Prostate gland (tissue), 2 donors: ENCODE measurements around the gene MAD1L1. TPM values are rescaled to one million over a fixed set of nuclear protein-coding genes. Genes with fewer than 3 reads are reported as not detected.

Source experiments
- DNase-seq: peaks from one replicate; pipeline ENCODE4 v3.0.0-alpha.2; 2019; ENCODE audit warnings: low spot score
- H3K27ac ChIP-seq, 2 donors: fragments of 200-600 bp; sonication (generic); 2 replicates each; pipeline ENCODE4 v1.5.1; 2017 to 2019
- H3K27me3 ChIP-seq: fragments of 200-600 bp; sonication (generic); replicated peaks from 2 replicates; pipeline ENCODE4 v1.5.1; 2019; ENCODE audit not compliant: insufficient read depth
- H3K36me3 ChIP-seq, 2 donors: fragments of 200-600 bp; sonication (generic); 1 replicate in 1 of 2; 2 replicates in 1 of 2; pipeline versions ENCODE4 v1.5.1 to v1.8.1; 2017 to 2019
- H3K4me1 ChIP-seq: fragments of 200-600 bp; sonication (generic); replicated peaks from 2 replicates; pipeline ENCODE4 v1.5.1; 2019
- H3K4me3 ChIP-seq, 2 donors: fragments of 200-600 bp; sonication (generic); 2 replicates each; pipeline ENCODE4 v1.5.1; 2017 to 2019
- H3K9me3 ChIP-seq: fragments of 200-600 bp; sonication (generic); 2 replicates; pipeline ENCODE4 v1.5.1; 2017
- POLR2A ChIP-seq: fragments of 450-650 bp; IDR thresholded peaks from one replicate; pipeline ENCODE4 v1.6.1; 2016; ENCODE audit warnings: antibody characterized with exemption, mild to moderate bottlenecking
- POLR2AphosphoS5 ChIP-seq: sonication (generic); formaldehyde crosslinking; IDR thresholded peaks from one replicate; pipeline ENCODE4 v1.6.1; 2017; ENCODE audit warnings: antibody characterized with exemption
- WGBS: methylation state at CpG from one replicate; pipeline ENCODE4 v1.1.5; 2018; 5-methylcytosine and 5-hydroxymethylcytosine counted together
- intact Hi-C: fragments of 100-400 bp; cut with DNase I; formaldehyde crosslinking; loops from one replicate; pipeline ENCODE4 v1.14.2; 2022
- total RNA-seq, 2 donors: library from RNA; depleted of rRNA; stranded (reverse); fragments of >200 nt; gene quantifications; one replicate each; pipeline ENCODE4 v1.1.0, GENCODE V29; 2016
- TF ChIP-seq, protein P1 (sequence below), 4 experiments: fragments of 200-600 bp in 2 of 4; fragments of 450-650 bp in 2 of 4; sonication (generic) in 2 of 4; IDR thresholded peaks; 1 replicate in 3 of 4; 2 replicates in 1 of 4; pipeline ENCODE4 v1.5.1; 2016 to 2019; ENCODE audit warnings: antibody characterized with exemption in 4 of 4, mild to moderate bottlenecking in 2 of 4, moderate library complexity in 2 of 4

MAD1L1 gene
- total RNA-seq, 2 donors from 2014 or later, result 79.3 to 91.9 TPM

- TF ChIP-seq, protein P1, sequence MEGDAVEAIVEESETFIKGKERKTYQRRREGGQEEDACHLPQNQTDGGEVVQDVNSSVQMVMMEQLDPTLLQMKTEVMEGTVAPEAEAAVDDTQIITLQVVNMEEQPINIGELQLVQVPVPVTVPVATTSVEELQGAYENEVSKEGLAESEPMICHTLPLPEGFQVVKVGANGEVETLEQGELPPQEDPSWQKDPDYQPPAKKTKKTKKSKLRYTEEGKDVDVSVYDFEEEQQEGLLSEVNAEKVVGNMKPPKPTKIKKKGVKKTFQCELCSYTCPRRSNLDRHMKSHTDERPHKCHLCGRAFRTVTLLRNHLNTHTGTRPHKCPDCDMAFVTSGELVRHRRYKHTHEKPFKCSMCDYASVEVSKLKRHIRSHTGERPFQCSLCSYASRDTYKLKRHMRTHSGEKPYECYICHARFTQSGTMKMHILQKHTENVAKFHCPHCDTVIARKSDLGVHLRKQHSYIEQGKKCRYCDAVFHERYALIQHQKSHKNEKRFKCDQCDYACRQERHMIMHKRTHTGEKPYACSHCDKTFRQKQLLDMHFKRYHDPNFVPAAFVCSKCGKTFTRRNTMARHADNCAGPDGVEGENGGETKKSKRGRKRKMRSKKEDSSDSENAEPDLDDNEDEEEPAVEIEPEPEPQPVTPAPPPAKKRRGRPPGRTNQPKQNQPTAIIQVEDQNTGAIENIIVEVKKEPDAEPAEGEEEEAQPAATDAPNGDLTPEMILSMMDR (IDR thresholded peaks at IDR 0.05), result no peak
- TF ChIP-seq POLR2A (no peak), POLR2AphosphoS5 (no peak)
- no peak overlapping the region for H3K27ac ChIP-seq
- no peak overlapping the region for H3K4me3 ChIP-seq
- H3K27me3 ChIP-seq, result no peaks in the 10 kb centered on the region
- H3K9me3 ChIP-seq, result no peaks in the 10 kb centered on the region
- WGBS, result 93% methylated on average over 19 of the region's 21 CpGs
- intact Hi-C loops, result no loop called here
- H3K36me3 ChIP-seq, result no peaks in the 10 kb centered on the region
- H3K4me1 ChIP-seq, result no peaks in the 10 kb centered on the region
- DNase-seq, result no peak
Observed at GRCh38 chr7:1935176-1936005, 297.4 kb downstream of the MAD1L1 start.

- DNase-seq, result no peak
- no peaks in the 10 kb centered on the region for H3K4me1 ChIP-seq
- no peaks in the 10 kb centered on the region for H3K9me3 ChIP-seq
- no peak for TF ChIP-seq POLR2A
- no peak overlapping the region for H3K4me3 ChIP-seq
- intact Hi-C loops, result no loop called here
- WGBS, result 94% methylated on average over 22 of the region's 22 CpGs
- no peaks in the 10 kb centered on the region for H3K36me3 ChIP-seq
- H3K27me3 ChIP-seq, result no peaks in the 10 kb centered on the region
- H3K27ac ChIP-seq, result no peak overlapping the region
Observed at GRCh38 chr7:1934756-1935155, 298.0 kb downstream of the MAD1L1 start.

DNA sequence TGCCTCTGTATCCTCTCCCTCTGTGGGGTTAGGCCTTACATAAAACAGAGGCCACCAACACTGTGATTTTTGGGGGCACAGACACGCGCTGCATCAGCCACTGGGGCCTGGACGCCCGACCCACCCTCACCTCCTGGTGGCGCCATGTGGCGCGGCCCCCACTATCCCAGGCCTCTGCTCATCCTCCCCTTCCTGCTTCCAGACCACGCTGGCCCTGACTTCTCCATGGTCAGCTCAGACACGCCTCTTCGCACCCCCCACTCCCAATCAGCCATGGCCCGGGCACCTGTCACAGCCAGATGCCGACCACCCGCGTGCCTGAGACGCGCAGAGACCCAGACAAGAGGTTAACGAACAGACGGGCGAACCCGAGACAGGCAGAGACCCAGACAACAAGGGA, 298.7 kb downstream of the MAD1L1 start:
- DNase-seq, result no peak
- no peaks in the 10 kb centered on the region for H3K9me3 ChIP-seq
- TF ChIP-seq POLR2AphosphoS5 (no peak), POLR2A (no peak)
- TF ChIP-seq, protein P1 (IDR thresholded peaks at IDR 0.05), result no peak
- no peak overlapping the region for H3K27ac ChIP-seq
- no peaks in the 10 kb centered on the region for H3K27me3 ChIP-seq
- H3K4me1 ChIP-seq, result no peaks in the 10 kb centered on the region
- H3K36me3 ChIP-seq, result no peaks in the 10 kb centered on the region
- intact Hi-C loops, result no loop called here
- no peak overlapping the region for H3K4me3 ChIP-seq
- WGBS, result 95% methylated on average over 20 of the region's 20 CpGs

GRCh38 chr7:1933066-1933750, 299.5 kb downstream of the MAD1L1 start:
- no peaks in the 10 kb centered on the region for H3K36me3 ChIP-seq
- no peak overlapping the region for H3K4me3 ChIP-seq
- H3K9me3 ChIP-seq, result no peaks in the 10 kb centered on the region
- no peaks in the 10 kb centered on the region for H3K27me3 ChIP-seq
- no peak overlapping the region for H3K27ac ChIP-seq
- DNase-seq, result no peak
- intact Hi-C loops, result no loop called here
- WGBS, result 88% methylated on average over 27 of the region's 27 CpGs
- H3K4me1 ChIP-seq, result no peaks in the 10 kb centered on the region
- no peak for TF ChIP-seq POLR2A

DNA sequence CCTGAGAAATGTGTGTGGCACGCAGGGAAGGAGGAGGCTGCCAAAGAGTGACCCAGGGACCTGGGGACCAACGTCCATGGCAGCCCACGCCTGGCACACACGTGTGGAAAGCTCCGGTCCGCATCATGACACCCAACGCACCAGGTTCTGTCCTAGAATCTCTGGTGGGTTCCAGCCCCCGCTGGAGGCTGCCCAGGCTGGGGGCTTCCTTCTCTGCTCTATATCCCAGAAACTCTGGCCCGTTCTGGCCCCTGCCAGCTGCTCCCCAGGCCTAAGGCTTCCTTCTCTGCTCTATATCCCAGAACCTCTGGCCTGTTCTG, 300.8 kb downstream of the MAD1L1 start:
- WGBS, result 90% methylated on average over 9 of the region's 9 CpGs
- H3K4me3 ChIP-seq, result no peak overlapping the region
- H3K36me3 ChIP-seq, result no peaks in the 10 kb centered on the region
- DNase-seq, result no peak
- intact Hi-C loops, result no loop called here
- no peak for TF ChIP-seq POLR2AphosphoS5
- TF ChIP-seq POLR2A, result no peak
- TF ChIP-seq, protein P1 (IDR thresholded peaks at IDR 0.05), result no peak
- H3K27ac ChIP-seq, result no peak overlapping the region
- H3K9me3 ChIP-seq, result no peaks in the 10 kb centered on the region
- no peaks in the 10 kb centered on the region for H3K4me1 ChIP-seq
- H3K27me3 ChIP-seq, result no peaks in the 10 kb centered on the region
